HT1080 (cell line): ENCODE data around the gene PDGFD. TPM values are rescaled to one million over a fixed set of nuclear protein-coding genes. Genes with fewer than 3 reads are reported as not detected.

Experiments
- DNase-seq: peaks from one replicate; pipeline ENCODE4 v3.0.0-alpha.2; 2015; ENCODE audit warnings: low read depth
- total RNA-seq: library from RNA; depleted of rRNA; stranded (reverse); fragments of >200 nt; shearing (Covaris generic); gene quantifications from 2 replicates; pipeline ENCODE4 v1.2.3, GENCODE V29; 2014

Gene PDGFD
- total RNA-seq, 1 experiment from 2014 or later: not detected

DNA sequence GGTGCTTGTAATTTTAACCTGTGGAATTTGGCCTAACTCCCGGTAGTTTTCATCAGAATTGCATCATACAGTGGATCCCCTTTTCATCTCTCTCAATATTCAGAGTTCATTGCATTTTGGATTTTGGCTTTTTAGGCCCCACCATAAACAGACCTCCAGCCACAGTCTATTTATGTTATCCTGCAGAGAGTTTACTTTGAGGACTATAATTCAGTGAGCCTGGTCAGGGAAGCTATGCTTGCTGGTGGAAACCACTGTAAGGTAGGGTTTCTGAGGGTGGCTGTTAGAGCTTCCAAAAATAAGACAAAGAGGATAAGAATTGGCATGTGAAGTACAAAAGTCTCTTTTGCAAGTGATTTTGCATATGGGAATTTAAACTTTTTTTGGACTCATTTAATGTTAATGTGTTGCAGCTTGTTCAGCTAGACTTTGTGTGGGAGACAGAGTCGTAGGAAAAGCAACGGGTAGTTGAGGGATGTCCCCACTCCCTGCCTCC lies 162.3 kb downstream of the PDGFD start:
- DNase-seq: no peak

- DNase-seq: no peak
Observed at GRCh38 chr11:104000798-104001197, 163.1 kb downstream of the PDGFD start.

DNA sequence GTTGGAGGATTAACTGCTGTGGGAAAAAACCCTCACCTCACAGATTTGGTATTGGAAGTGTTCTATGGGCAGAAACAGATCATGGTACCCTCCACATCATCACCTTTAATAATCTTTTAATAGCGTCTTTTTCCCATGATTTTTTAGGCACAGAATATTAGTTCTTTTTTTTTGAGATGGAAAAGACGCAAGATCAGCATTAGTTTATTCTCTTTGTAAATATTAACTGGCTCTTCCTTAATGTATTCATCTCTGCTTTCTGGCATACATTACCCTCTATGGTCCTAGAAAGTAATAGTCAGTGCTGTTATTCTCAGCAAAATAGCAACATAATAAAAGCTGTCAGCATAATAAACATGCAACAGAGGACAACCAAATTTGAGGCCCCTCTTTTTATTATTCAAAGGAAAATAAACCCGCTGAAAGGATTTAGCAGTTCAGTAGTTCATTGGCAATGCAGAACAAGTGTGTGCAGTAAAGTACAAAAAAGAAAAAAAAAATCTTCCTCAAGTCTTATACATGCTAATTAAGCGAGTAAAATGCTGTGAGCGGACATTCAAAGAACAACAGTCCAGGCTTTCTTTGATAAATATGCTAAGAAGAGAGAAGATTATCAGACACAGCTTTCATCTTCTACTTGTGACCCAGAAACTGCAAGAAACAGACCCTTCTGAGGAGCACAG lies 165.0 kb downstream of the PDGFD start:
- no peak for DNase-seq

DNA sequence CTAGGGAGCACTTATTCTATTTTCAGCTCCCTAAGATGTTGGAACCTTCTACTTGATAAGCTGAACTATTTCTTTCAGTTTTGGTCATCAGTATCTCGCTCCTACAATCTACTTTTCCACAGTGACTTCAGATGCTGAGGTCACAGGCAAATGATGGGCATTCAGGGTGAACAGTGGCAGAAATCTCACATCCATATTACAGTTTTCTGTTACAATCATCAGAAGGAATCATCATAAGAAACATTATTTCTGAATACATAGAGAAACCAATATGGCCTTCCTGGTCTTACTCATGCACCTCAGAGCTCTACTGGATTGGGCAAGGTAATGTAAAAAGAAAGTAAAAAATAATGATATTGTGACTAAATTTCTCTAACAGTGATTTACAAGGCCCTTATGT lies 166.9 kb downstream of the PDGFD start:
- no peak for DNase-seq

DNA sequence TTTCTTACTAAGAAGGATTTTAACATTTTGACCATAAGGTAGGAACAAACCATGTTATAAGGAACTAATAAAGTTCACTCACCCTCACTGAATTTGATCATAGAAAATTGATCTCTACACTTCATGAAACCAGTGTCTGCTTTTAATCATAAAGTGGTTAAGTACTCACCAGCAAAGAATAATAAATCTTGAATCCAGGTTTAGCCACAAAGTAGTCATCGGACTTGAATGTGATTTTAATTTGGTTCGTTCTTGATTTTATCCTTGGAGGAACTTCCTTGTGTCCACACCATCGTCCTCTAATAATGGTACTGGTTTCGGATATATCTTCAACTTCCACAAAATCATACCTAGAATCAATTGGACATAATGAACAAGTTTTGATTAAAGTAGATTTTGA lies 168.1 kb downstream of the PDGFD start:
- DNase-seq: no peak

GRCh38 chr11:103994518-103994917 lies 169.4 kb downstream of the PDGFD start:
- DNase-seq: no peak

DNA sequence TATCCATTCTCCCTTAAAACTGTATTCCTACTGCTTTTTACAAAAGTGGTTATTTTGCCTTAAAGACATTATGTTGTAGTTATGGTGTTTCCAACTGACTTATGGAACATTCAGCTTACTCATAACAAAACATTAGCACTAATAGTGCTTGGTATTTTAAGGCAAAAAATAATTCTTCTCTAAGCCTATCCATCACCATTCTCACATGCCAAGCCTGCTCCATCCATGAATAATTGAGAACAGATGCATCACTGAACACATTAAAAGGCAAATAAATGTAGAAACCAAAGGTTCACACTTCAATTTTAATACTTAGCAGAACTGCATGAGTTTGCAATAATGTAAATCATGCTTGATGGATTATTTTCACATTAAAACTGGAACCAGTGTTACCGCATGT lies 169.9 kb downstream of the PDGFD start:
- DNase-seq: no peak

DNA sequence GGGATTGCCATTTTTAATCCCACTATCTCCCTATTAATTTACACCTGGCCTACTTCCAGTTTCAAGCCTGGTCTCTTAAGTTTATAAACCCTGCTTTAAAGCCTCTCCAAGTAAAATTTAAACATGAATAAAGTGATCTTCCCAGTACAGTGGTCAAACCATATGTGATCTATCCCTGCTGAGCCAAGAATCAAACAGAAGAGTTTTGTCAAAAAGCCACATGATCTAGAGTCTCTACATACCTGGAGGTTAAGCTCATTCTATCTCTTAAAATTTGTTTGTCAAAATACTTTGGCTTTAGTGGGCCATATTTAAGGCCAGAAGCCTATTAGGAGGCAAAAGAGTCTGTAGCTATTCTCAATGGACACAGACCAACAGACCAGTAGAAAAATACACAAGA lies 170.4 kb downstream of the PDGFD start:
- no peak for DNase-seq

DNA sequence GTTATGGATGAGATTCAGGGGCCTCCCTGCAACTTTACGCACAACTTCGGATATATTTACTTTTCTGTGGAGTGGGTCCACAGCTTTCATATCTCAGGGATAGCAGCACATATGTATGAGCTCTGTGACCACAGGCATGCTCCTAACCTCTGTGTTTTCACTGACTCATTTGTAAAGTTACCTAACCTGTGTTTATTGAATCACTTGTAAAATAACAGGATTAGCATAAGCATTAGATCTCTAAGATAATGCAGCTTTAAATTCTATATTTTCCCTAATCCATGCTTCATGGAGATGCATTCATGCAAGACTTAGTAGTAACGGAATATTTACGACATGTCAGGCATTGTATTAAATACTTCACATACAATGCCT lies 175.4 kb downstream of the PDGFD start:
- DNase-seq: no peak

GRCh38 chr11:103987629-103988594 lies 176.0 kb downstream of the PDGFD start:
- DNase-seq: no peak

DNA sequence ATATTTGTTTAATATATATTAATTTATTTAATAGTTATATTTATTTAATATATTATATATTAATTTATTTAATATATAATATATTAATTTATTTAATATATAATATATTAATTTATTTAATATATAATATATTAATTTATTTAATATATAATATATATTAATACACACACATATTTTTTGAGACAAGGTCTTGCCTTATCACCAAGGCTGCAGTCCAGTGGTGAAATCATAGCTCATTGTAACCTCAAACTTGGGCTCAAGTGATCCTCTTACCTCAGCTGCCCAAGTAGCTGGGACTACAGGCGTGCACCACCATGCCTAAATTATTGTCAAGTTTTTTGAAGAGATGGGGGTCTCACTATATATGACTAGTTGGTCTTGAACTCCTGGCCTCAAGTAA lies 178.9 kb downstream of the PDGFD start:
- no peak for DNase-seq

DNA sequence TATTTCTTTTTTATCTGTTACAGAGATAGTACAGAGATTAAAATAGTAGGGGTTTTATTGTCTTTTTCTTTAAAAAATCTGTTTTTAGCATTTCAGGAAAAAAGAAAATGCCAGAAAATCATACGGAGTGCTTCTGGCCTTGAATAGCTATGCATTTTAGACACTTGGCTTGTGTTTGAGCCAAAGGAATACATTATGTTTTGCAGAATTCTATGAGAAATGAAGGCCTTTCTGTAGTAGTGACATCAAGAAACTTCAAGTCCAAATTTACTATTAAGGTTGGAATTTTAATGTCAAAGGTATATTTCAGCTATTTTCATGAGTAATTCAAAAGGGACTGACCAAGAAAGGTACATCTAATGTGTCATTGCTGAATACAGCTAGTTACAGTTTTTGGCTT lies 183.8 kb downstream of the PDGFD start:
- no peak for DNase-seq

DNA sequence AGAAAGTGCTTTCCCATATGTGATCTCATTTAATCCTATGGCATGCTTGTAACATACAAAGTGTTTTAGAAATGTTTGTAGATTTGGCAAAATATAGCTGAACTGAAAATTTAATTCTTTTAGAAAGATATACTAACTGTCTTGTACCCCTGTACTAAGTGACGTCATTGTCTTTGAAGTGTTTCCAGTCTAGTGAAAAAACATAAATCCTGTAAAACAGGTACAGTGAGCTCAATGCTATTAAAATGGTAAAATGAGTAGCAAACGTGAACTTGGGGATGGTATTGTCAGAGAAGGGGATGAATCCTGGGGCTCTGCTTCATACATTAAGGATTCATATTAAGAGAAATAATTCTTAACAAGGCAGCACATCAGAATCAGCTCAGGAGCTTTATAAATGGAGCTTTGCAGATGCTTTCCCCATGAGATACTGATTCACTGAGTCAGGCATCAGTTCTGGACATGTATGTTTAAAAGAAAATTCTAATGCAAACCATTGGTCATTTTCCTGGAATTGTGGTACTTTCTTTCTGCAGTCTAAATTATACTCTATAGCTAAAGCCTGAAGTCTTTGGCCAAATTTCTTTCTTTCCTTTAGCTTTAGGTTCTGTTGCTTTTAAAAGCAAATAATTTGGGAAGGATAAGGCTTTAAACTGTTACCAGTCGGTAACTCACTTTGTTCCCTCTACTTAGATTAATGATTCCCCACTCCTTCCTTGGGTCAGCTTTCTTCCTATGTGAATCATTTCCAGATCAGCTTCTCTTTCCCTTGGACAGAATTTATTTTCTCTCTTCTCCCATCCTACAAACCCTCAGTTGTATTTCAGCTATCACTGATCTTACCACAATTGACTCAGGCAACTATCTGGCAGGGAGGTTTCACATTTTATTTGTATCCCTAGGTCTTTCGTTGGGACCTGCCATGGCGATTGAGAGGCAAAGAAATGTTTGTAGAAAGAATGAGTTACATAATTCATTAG lies 185.0 kb downstream of the PDGFD start:
- no peak for DNase-seq

- DNase-seq: no peak
Observed at GRCh38 chr11:103972013-103972412, 191.9 kb downstream of the PDGFD start.

DNA sequence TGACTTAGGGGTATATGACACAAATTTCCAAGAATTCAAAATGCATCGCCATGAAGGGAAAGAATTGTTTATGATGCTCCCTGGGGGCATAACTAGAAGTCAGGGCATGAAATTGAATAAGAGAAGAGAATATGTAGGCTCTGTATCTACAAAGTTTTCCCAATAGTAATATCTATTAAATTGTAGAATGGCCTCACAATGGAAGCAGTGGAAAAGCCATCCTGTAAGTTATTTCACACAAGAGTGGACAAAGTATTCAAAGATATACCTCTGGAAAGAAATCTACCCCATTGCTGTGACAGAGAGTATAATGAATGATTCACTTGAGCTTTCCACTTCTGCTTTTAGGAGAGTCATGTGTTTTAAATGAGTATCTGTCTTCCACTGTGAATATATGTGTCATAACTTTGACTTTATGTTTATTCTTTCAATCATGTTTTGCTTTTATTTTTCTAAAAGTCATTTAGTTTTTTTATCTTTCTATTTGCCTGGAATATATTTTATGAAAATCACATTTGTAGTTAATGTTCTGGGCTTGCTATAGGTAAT lies 193.2 kb downstream of the PDGFD start:
- no peak for DNase-seq

DNA sequence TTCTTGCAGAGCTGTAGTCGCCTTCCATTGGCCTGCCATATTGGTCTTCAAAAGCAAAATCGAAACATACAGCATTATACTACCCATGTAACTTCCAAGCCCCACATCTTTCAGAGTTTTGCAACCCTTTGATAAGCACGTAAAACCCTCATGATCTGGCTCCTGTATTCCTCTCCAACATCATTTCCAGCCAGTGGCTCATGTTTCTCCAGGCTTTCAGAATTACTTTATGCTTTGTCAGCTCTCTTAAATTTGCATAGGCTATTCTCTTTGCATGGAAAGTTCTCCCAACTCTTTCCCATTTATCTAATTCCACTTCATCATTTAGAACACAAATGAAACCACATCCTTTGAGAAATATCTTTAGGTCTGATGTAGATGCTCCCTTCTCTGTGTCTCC lies 195.3 kb downstream of the PDGFD start:
- DNase-seq: no peak

DNA sequence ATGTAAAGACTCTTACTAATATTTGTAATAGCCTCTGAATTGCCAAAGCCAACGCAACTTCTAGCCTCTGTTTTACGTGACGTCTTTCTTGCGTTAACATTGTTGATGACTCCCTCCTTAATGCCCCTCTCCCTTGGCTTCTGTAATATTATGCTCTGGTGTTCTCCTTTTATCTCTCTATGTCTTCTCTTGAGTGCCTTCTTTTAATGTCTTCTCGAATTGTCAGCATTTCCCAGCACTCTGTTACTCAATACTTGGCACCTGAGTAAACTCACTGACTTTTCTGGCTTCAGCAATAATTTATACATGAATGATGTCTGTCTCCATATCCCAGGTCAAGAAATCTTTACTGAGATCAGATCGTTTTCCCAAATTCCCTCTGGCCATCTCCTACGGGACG lies 196.0 kb downstream of the PDGFD start:
- no peak for DNase-seq

DNA sequence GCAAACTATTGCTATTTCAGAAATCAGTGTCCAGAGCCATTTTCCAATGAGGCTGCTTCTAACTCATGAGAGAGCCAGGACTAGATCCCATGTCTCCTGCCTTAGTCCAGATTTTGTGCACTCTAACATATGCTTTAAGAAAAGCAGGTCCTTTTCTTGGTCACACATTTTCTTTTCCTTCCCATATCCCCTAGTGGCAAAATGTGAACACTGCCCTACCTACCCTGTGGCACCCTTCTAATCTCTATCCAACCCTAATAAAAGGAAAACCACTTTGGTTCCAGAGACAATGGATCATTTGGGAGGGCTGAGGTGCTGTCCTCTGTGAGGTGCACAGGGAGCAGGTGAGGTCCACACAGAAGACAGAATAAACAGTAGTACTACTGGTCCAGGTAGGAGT lies 199.6 kb downstream of the PDGFD start:
- DNase-seq: no peak

DNA sequence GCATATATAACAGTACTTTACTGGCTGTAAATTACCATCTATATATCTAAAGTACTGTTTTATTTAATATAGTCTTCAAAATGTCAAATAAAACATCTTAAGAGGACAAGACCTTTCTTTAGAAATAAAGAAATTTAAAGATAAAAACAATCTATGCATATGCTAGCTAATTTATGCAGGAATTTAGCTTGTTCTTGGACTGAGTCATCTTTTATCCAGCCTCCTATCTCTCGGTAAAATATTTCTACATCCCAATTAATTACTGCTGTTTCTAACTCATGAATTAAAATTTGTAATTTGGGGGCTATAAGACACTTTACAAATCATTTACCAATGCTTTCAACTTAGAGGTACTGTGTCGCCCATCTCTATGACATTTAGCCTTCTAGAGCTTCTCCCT lies 200.3 kb downstream of the PDGFD start:
- DNase-seq: no peak

DNA sequence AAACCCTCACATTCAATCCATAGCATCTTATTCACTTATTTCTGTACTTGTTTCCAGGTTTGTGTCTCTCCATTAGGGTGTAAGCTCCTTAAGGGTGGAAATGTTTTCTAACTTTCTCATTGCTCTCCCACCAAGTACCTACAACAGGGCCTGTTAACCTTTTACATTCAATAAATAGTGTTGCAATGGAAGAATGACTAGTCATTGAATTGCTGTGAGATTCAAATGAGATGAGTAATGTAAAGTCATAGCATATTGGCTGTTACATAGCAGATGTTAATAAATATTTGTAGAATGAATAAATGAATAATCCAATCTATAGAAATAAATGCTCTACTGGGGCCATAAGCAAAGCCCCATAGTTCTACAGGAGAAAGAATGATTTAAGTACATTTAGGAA lies 202.9 kb downstream of the PDGFD start:
- peak; percentile 33 for DNase-seq

- no peak for DNase-seq
Observed at GRCh38 chr11:103960108-103960507, 203.8 kb downstream of the PDGFD start.
